ENCODE results near the gene ACOT4.

DNA sequence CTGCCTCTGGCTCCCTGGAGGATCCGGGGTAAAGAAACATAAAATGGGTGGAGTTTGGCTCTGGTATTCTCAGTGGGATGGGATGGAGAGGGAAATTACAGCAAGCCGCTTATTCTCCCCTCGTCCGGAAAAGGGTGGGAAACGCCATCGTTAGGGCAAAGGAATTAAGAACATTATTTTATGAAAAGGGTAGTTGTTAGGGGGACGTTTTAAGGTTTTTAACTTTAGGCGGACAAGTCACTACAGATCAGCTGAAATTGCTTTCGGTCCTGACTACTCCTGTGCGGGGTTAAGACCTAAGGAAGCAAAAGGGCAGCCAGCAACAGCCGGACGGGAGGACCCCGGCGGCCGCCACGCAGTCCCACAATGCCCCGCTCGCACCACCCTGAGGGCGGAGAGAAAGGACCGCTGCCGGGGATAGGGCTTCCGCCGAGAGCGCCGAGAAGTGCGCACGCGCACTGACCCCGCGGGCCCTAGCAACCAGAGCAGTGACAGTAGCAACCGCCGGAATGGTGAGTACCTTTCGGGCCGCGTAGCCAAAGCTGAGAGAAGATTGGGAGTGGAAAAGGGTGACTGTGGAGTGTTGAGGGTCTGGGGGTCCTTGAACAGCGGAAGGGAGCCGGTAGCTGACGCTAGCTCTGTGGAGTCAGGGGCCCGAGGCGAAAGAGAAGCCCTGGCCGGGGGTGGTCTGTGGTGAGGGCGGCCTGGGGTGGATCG is 53.0 kb downstream of the ACOT4 start, which contains the start of gene DNAL1:
- TF ChIP-seq, protein P1, sequence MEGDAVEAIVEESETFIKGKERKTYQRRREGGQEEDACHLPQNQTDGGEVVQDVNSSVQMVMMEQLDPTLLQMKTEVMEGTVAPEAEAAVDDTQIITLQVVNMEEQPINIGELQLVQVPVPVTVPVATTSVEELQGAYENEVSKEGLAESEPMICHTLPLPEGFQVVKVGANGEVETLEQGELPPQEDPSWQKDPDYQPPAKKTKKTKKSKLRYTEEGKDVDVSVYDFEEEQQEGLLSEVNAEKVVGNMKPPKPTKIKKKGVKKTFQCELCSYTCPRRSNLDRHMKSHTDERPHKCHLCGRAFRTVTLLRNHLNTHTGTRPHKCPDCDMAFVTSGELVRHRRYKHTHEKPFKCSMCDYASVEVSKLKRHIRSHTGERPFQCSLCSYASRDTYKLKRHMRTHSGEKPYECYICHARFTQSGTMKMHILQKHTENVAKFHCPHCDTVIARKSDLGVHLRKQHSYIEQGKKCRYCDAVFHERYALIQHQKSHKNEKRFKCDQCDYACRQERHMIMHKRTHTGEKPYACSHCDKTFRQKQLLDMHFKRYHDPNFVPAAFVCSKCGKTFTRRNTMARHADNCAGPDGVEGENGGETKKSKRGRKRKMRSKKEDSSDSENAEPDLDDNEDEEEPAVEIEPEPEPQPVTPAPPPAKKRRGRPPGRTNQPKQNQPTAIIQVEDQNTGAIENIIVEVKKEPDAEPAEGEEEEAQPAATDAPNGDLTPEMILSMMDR (IDR thresholded peaks at IDR 0.05), result peak in 1 of 3 experiments; percentile 28
- no peak for TF ChIP-seq EP300 (IDR thresholded peaks at IDR 0.05)
